ENCODE data around the gene FAM222B.
A peak's percentile ranks its signal among the peaks of the same experiment; 100 is the strongest.

FAM222B gene

DNA sequence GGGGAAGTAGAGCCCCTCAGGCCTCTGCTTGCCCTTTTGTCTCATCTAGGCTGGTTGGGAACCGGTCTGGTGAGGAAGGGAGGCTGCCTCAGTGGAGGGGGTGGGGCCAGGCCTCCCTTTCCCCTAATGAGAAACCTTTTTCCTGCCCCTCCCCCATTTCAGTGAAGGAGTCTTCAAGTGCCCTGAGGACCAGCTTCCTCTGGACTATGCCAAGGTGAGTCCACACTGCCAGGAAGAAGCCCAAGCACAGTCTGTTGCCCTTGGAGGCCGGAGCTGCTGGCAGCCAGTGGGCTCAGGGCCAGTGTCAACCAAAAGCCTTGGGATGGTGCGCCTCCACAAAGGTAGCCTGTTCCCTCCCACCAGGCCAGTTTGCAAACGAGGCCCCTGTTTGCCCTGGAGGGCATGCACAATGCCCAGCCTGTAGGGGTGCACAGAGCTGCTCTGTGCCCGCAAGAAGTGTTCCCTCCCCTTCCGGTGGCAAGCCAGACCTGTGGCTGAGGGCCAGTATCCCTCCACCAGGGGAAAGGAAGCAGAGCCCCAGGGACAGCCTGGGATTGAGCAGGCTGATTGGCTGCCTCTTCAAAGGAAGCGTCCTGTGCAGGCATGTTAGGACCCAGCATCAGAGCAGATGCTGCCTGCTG lies 95.4 kb downstream of the FAM222B start:
- DNase-seq: no peak
- no peak for TF ChIP-seq GATA1 (IDR thresholded peaks at IDR 0.05; ENCODE audit: low read depth, low read length)
- no peak for TF ChIP-seq POLR2A (IDR thresholded peaks at IDR 0.05; ENCODE audit: low read length)

DNA sequence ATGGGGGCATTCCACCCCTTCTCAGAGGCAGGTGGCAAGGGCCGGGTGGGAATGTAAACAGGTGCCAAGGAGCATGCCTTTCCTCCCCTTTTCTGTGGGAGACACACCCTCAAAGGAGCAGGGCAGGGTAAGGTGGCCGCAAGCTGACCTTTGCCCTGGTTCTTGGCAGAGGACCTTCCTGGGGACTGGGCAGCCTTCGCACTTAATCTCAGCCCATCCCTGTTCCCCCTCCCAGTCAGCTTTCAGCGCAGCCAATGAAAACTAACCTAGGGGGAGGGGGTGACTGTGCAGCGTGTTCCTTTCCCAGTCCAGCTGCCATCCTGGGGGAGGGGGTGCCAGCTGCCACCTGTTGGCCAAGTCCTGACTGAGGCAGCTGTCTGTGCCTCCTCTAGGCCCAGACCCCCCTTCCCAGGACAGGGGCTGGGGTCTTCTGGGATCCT lies 96.0 kb downstream of the FAM222B start:
- TF ChIP-seq POLR2A (IDR thresholded peaks at IDR 0.05; ENCODE audit: low read length) (no peak), GATA1 (IDR thresholded peaks at IDR 0.05; ENCODE audit: low read depth, low read length) (no peak)
- no peak for DNase-seq

DNA sequence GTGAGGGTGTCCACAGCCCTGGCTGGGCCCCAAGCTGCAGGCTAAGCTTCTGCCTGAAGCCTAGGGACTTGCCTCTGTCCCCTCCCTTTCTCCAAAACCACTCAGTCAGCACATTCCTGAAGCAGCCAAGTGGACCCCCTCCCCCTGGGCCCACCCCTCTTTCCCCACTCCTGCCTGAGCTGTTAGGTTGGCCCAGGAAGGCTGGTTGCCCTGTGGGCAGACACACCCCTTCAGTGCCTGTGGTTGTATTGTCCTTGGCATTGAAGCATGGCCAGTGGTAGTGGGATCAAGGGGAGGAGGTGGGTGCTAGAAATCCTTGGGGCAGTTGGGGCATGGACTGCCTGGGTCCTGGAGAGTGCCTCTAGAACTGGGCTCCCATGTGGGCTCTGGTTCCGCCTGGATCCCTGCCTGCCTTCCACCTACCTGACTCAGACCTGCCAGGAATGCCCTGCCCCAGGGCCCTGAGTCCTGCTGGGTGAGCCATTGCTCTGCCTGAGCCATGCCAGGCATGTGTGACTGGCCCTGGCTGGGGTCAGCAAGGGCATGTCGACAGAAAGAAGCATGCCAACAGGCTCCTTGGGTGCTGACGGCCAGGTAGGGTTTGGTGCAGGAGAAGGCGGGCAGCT lies 96.7 kb downstream of the FAM222B start:
- no peak for DNase-seq
- no peak for TF ChIP-seq POLR2A (IDR thresholded peaks at IDR 0.05; ENCODE audit: low read length)
- no peak for TF ChIP-seq GATA1 (IDR thresholded peaks at IDR 0.05; ENCODE audit: low read depth, low read length)

DNA sequence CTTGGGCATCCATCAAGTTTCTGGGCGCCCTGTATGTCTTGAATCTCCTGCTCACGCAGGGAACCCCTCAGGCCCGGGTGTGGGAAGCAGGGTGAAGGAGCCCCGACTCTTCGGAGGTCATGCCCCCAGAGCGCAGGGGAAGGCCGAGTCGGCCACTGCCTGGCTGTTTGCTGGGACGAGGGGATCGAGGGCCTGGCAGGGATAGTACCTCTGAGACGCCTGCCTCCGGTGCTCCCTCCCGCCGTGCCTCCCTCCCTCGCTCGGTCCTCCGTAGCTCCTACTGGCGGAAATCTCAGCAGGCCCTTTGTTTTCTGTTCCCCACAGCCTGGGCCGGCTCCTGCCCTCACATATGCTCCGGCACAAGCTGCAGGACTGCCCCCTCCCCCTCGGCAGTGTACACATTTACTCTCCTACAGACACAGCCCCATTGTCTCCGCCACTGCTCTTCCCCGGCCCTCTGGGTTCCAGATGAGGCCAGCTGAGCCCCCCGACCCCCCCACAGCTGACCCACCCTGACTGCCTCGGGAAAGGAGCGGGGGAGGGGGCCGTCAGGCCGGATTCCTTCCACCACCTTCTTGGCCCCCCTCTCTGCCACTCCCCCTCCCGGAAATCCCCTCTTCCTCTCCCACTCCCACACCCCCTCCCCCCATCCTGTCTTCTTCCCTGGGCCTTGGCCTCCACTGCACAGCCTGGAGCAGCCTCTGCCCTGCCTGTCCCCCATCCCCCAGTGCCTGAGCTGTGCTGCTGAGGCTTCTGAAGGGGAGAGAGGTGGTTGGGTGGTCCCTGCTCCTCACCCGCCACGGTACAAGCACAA lies 97.4 kb downstream of the FAM222B start:
- DNase-seq: peak; percentile 54 to 64
- TF ChIP-seq GATA1 (IDR thresholded peaks at IDR 0.05; ENCODE audit: low read depth, low read length) (no peak), POLR2A (IDR thresholded peaks at IDR 0.05; ENCODE audit: low read length) (no peak)

DNA sequence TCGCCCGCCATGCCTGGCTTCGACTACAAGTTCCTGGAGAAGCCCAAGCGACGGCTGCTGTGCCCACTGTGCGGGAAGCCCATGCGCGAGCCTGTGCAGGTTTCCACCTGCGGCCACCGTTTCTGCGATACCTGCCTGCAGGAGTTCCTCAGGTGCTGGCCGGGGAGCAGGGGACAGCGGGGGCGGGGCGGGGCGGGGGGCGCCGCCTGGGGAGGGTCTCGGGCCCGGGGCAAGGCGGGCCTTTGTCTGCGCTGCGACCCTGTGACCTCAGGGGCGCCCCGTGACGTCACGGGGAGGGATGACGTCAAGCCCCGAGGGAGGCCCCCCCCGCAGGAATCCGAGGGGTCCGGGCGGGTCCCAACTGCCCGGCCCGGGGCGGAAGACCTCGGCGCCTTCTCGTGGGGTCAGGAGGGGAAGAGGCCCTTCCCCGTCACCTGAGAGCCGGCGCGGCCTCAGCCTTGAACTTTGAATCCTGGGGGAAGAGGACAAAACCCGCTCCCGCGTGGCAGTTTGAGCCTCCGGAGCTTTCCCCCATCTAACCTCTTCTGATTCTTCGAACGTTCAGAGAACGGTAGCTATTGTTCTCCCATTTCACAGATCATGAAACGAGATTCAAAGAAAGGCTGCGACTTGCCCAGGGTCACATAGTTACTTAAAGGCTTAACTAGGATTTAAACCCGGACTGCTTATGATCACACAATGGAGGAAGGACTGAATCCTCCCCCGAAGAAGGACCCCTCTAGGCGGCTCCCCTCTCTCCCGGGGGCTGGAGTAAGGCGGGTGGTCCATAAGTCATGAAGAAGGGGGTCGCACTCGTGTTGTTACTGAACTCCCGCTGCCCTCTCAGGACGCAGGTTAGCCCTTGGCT lies 98.3 kb downstream of the FAM222B start:
- TF ChIP-seq POLR2A (IDR thresholded peaks at IDR 0.05; ENCODE audit: low read length): no peak
- TF ChIP-seq GATA1 (IDR thresholded peaks at IDR 0.05; ENCODE audit: low read depth, low read length): no peak
- DNase-seq: peak; percentile 71 to 78

DNA sequence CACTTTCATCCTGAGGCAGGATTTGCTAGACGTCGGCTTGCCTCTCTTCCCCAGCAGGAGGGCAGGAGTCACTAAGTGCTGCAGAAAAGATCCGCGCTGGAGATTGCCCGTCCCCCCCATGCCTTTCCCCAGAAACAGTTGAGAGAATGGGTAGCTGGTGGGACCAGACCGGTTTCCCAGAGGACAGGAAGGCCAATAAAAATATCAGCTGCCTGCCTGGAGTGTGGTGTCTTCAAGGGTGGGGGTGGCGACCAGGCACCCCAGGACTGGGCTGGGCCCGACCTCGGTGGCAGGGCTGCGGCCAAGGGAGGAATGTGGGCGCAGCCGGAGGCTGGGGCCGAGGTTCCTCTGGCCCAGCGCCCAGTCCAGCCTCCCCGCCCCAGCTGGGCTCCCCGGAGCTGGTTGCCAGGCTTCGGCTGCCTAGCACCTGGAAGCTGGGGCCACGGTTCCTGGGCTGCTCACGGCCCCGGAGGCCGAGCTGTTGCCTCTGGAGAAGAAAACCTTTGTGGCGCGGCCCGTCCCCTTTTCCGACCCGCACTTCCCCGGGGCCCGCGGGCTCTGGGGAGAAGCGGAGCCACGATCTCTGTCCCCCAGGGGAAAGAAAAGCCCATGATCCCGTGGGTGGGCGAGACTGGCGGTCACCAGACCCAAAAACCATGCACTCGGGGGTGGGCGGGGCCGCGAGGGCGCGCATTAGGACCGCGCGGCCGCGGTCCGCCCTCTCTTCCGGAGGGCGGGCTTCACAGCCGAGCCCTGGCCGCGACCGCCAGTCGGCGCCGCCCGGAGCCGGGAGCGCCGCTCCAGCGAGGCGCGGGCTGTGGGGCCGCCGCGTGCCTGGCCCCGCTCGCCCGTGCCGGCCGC lies 99.1 kb downstream of the FAM222B start, which contains the start of gene TRAF4:
Gene TRAF4 (plus strand): TSS at position 769 of the 861 bp plus-strand sequence. CDS start 102 bp downstream, outside the sequence.
- peak; percentile 86 to 90 for DNase-seq
- no peak for TF ChIP-seq GATA1 (IDR thresholded peaks at IDR 0.05; ENCODE audit: low read depth, low read length)
- TF ChIP-seq POLR2A (IDR thresholded peaks at IDR 0.05; ENCODE audit: low read length): peak; percentile 75

DNA sequence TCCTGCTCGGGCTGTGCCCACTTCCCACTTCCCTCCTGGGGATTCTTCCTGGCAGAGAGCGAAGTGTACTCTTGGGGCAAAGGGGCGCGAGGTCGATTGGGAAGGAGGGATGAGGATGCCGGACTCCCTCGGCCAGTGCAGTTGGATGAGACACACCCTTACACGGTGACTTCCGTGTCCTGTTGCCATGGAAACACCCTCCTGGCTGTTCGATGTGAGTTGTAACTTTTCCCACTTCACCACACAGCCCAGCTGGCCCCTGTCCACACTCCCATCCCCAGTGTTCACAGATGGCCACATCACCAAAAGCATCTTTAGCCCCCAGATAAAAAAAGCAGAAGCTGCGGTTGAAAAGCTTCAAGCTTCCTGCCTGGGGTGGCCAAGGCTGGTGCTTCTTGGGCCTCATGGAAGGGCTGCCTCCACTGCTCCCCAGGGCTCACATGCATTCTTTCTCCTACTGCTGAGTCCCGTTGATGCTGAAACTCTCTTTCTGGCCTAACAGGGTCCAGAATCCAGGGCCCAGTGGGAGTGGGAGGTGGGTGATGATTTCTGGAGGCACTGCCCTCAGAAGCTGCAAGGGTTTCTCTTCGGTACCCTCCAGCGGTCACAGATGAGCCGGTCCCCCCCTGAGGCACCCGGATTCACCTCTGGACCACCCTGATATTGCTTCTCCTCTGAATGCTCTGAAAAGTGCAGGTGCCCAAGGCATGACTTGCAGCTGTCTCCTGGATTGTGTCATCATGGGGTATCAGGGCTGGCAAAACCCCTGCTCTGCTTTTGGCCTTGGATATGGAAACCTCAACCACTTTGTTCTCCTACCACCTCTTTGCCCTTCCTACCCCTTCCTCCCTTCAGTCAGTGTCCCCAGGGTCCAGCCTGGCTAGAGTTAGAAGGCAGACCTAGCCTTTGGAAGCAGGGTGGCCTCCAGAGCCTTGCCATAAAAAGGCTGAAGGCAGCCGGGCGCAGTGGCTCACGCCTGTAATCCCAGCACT lies 100.9 kb downstream of the FAM222B start:
- DNase-seq: peak; percentile 44 to 63
- TF ChIP-seq POLR2A (IDR thresholded peaks at IDR 0.05; ENCODE audit: low read length): no peak
- no peak for TF ChIP-seq GATA1 (IDR thresholded peaks at IDR 0.05; ENCODE audit: low read depth, low read length)

DNA sequence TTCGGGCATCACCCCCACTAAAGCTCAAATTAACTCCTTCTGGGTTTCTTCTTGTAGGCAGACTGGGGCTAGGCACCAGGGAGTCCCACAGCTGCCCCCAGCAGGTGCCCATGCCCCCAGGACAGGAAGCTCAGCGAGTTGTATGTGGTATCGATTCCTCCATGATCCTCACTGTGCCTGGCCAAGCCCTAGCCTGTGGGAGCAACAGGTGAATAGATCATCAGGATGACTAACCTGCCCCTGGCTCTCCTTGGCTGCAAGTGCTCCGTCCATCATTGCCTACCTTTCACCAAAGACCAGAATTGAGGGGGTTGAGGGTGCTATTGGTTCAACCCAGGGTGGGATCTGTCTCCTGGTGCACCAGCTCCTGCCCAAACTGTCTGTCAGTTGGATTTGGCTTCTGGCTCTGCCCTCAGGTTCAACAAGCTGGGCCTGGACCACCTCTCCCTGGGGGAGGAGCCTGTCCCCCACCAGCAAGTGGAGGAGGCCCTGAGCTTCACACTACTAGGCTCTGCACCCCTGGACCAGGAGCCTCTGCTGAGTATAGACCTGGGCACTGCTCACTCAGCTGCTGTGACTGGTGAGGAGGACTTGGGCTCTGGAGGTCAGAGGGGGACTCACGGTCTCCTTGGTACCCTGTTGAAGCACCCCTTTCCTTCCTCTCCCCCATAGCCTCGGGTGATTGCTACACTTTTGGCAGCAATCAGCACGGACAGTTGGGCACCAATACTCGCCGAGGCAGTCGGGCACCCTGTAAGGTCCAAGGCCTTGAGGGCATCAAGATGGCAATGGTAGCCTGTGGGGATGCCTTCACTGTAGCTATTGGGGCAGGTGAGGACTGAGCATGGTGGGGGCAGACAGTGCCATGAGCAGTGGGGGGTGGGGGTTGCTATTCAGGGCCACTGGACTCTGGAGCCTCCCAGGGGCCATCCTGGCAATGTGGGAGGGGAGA lies 101.9 kb downstream of the FAM222B start:
- no peak for DNase-seq
- TF ChIP-seq POLR2A (IDR thresholded peaks at IDR 0.05; ENCODE audit: low read length) (no peak), GATA1 (IDR thresholded peaks at IDR 0.05; ENCODE audit: low read depth, low read length) (no peak)

DNA sequence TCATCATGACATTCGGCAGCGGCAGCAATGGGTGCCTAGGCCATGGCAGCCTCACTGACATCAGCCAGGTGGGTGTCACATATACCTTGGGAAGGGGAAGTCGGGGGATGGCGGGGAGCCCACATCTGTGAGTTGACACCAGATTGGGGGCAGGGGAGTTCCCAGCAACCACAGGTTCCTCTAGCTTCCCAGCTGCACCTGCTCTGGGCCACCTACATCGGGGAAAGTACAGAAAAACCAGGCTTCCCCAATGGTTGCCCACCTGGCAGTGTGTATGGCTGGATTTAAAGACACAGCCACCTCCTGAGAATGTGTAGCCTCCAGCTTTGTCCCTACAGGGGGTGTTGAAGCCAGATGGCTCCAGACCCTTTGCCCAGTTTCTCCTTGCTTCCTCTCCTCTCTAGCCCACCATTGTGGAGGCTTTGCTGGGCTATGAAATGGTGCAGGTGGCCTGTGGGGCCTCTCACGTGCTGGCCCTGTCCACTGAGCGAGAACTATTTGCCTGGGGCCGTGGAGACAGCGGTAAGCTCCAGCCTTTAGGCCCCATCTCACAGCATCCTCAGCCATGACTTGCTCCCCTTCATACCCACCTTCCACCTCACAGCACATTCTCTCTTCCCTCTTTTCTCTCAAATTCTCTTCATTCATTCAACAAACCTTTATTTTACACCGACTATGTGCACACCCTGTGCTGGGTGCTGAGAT lies 103.8 kb downstream of the FAM222B start:
- no peak for DNase-seq
- TF ChIP-seq GATA1 (IDR thresholded peaks at IDR 0.05; ENCODE audit: low read depth, low read length) (no peak), POLR2A (IDR thresholded peaks at IDR 0.05; ENCODE audit: low read length) (no peak)

Data from erythroblast (primary cell).